Measurements from ENCODE around the gene FOXJ3.

FOXJ3 gene

GRCh38 chr1:42163536-42164503 lies 171.2 kb downstream of the FOXJ3 start:
- no peak for DNase-seq

GRCh38 chr1:42163114-42163513 lies 171.9 kb downstream of the FOXJ3 start:
- DNase-seq: no peak

GRCh38 chr1:42162181-42162580 lies 172.9 kb downstream of the FOXJ3 start:
- DNase-seq: no peak

- DNase-seq: no peak
These were observed 176.8 kb downstream of the FOXJ3 start for GRCh38 chr1:42158189-42158588.

GRCh38 chr1:42157667-42158066 lies 177.4 kb downstream of the FOXJ3 start:
- DNase-seq: no peak

GRCh38 chr1:42155362-42155761 lies 179.7 kb downstream of the FOXJ3 start:
- no peak for DNase-seq

- no peak for DNase-seq
These were observed 180.3 kb downstream of the FOXJ3 start for GRCh38 chr1:42154685-42155084.

- no peak for DNase-seq
These were observed 181.4 kb downstream of the FOXJ3 start for GRCh38 chr1:42153624-42154023.

- no peak for DNase-seq
These were observed 182.0 kb downstream of the FOXJ3 start, which contains the start of gene GUCA2B for GRCh38 chr1:42152907-42153600. Gene GUCA2B, plus strand, starts transcription at chr1:42153410. Its CDS starts 41 bp downstream, at chr1:42153451.

GRCh38 chr1:42152119-42152518 lies 182.9 kb downstream of the FOXJ3 start:
- no peak for DNase-seq

- DNase-seq: no peak
These were observed 184.4 kb downstream of the FOXJ3 start for GRCh38 chr1:42150651-42151050.

GRCh38 chr1:42148166-42148565 lies 186.9 kb downstream of the FOXJ3 start:
- no peak for DNase-seq

GRCh38 chr1:42146626-42147320 lies 188.3 kb downstream of the FOXJ3 start:
- peak; percentile 100 for DNase-seq

GRCh38 chr1:42145764-42146625 lies 189.0 kb downstream of the FOXJ3 start:
- DNase-seq: no peak

- no peak for DNase-seq
These were observed 189.7 kb downstream of the FOXJ3 start for GRCh38 chr1:42145389-42145716.

GRCh38 chr1:42144711-42145388 lies 190.2 kb downstream of the FOXJ3 start:
- no peak for DNase-seq

- DNase-seq: no peak
These were observed 190.9 kb downstream of the FOXJ3 start for GRCh38 chr1:42143896-42144710.

GRCh38 chr1:42142894-42143675 lies 191.9 kb downstream of the FOXJ3 start:
- DNase-seq: peak; percentile 55

GRCh38 chr1:42141978-42142377 lies 193.1 kb downstream of the FOXJ3 start:
- no peak for DNase-seq

GRCh38 chr1:42140191-42140590 lies 194.8 kb downstream of the FOXJ3 start:
- no peak for DNase-seq
